22Rv1 (cell line): ENCODE measurements around the gene ARHGAP29.

ENCODE experiments used
- CTCF ChIP-seq: fragments of 450-650 bp; IDR thresholded peaks from 2 replicates; pipeline ENCODE4 v1.5.1; 2017; ENCODE audit warnings: mild to moderate bottlenecking
- ZFX ChIP-seq: fragments of 450-650 bp; IDR thresholded peaks from 2 replicates; pipeline ENCODE4 v1.6.1; 2017; ENCODE audit warnings: antibody characterized with exemption, borderline replicate concordance

GRCh38 chr1:94286864-94287437, 49.6 kb upstream of the ARHGAP29 start:
- TF ChIP-seq CTCF (no peak), ZFX (no peak)
